Uterus (tissue), 2 donors: ENCODE results near the gene PACRG.

Experiments
- CTCF ChIP-seq, 4 experiments: fragments of 200-600 bp in 2 of 4; fragments of 450-650 bp in 2 of 4; sonication (generic) in 2 of 4; IDR thresholded peaks; one replicate each; pipeline ENCODE4 v1.5.1; 2016 to 2019; ENCODE audit warnings: antibody characterized with exemption in 4 of 4, mild to moderate bottlenecking in 2 of 4, moderate library complexity in 1 of 4
- POLR2A ChIP-seq, 2 donors: fragments of 450-650 bp; IDR thresholded peaks; one replicate each; pipeline ENCODE4 v1.6.1; 2016; ENCODE audit warnings: antibody characterized with exemption in 2 of 2, mild to moderate bottlenecking in 1 of 2, moderate library complexity in 1 of 2

- TF ChIP-seq CTCF (IDR thresholded peaks at IDR 0.05) (no peak), POLR2A (IDR thresholded peaks at IDR 0.05) (no peak)
Observed at GRCh38 chr6:163302747-163303146, 575.0 kb downstream of the PACRG start.
